Measurements from ENCODE around the gene DAAM2.

The DAAM2 gene

DNA sequence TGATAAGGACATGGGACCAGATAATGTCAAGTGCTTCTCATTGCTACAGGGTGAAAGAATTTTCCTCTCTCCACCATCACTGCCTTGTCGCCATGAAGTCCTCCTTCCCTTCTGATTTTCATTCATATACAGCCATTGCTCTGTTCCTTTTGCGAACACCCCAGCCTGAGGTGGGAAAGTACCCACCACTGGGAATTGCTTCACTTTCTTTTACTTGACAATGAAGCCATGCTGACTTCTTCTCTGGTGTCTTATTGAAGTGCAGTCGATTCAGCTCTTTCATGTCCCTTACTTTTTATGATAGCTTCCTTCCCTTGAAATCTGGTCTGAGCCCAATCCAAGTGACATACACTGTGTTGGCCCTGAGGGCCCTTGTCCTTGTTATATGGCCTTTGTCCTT is 16.2 kb downstream of the DAAM2 start:
- peaks cover 66% of the 10 kb centered on the region for H3K4me1 Mint-ChIP-seq
- TF ChIP-seq, protein P1, sequence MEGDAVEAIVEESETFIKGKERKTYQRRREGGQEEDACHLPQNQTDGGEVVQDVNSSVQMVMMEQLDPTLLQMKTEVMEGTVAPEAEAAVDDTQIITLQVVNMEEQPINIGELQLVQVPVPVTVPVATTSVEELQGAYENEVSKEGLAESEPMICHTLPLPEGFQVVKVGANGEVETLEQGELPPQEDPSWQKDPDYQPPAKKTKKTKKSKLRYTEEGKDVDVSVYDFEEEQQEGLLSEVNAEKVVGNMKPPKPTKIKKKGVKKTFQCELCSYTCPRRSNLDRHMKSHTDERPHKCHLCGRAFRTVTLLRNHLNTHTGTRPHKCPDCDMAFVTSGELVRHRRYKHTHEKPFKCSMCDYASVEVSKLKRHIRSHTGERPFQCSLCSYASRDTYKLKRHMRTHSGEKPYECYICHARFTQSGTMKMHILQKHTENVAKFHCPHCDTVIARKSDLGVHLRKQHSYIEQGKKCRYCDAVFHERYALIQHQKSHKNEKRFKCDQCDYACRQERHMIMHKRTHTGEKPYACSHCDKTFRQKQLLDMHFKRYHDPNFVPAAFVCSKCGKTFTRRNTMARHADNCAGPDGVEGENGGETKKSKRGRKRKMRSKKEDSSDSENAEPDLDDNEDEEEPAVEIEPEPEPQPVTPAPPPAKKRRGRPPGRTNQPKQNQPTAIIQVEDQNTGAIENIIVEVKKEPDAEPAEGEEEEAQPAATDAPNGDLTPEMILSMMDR (IDR thresholded peaks at IDR 0.05; ENCODE audit: unreplicated experiment in 3 of 3) = no peak
- no peaks in the 10 kb centered on the region for H3K9me3 Mint-ChIP-seq

DNA sequence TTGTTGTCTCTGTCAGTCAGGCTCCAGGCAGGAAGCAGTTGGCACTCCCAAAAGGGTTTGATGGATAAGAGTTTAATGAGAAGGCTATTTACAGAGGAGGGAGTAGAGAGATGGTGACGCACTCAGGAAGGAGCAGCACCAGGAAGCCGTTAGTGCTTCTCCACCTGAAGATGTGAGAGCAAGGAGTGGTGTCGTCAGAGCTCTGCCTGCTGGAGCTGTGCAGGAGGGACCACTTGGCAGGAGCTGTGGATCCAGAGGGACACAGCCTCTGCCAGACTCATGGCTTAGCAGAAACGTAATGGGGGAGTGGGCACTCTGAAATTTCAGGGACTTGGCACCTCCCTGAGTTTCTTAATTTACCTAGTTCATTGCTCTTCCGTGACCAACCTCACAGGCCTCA is 16.8 kb downstream of the DAAM2 start:
- TF ChIP-seq, protein P1 (IDR thresholded peaks at IDR 0.05; ENCODE audit: unreplicated experiment in 3 of 3) = no peak
- Mint-ChIP-seq H3K9me3 (no peaks in the 10 kb centered on the region), H3K36me3 (ENCODE audit: low read depth) (no peaks in the 10 kb centered on the region), H3K4me3 (no peak overlapping the region), H3K27ac (peak overlapping the region in 2 of 3 experiments; percentile 4 to 17), H3K27me3 (ENCODE audit: low read depth) (peaks cover 3% of the 10 kb centered on the region), H3K4me1 (peaks cover 70% of the 10 kb centered on the region)

More for the DNA sequence above, 16.2 kb downstream of the DAAM2 start:
- Mint-ChIP-seq H3K27ac (peak overlapping the region in 1 of 3 experiments; percentile 4), H3K4me3 (no peak overlapping the region), H3K27me3 (ENCODE audit: low read depth) (peaks cover 3% of the 10 kb centered on the region), H3K36me3 (ENCODE audit: low read depth) (no peaks in the 10 kb centered on the region)

DNA sequence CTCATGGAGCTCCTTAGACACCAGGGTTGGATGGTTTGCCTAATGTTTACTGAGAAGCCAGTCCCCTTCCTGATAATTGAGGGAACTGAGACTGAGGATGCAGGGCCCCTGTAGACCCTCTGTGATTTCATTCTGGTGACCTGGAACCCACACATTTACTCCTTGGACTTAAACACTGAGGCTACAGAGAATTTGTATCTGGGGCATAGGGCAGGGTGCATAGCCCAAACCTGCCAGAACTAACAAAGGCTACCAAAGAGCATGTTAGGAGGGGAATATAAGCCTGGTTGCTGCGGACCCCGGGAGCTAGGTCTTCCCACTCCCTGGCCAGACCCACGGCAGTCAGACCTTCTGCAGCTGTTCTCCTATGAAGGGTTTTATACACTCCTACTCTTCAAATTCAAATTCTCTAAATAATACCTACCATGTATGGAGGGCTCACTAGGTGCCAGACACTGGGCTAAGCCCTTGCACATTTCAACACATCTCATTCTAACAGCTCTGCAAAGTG is 19.7 kb downstream of the DAAM2 start:
- Mint-ChIP-seq H3K9me3 (no peaks in the 10 kb centered on the region), H3K27me3 (ENCODE audit: low read depth) (peaks cover 3% of the 10 kb centered on the region), H3K36me3 (ENCODE audit: low read depth) (peaks cover 4% of the 10 kb centered on the region), H3K27ac (peak overlapping the region; percentile 47 to 64 (median 62)), H3K4me3 (no peak overlapping the region), H3K4me1 (peaks cover 58% of the 10 kb centered on the region)
- TF ChIP-seq, protein P1 (IDR thresholded peaks at IDR 0.05; ENCODE audit: unreplicated experiment in 3 of 3) = no peak

DNA sequence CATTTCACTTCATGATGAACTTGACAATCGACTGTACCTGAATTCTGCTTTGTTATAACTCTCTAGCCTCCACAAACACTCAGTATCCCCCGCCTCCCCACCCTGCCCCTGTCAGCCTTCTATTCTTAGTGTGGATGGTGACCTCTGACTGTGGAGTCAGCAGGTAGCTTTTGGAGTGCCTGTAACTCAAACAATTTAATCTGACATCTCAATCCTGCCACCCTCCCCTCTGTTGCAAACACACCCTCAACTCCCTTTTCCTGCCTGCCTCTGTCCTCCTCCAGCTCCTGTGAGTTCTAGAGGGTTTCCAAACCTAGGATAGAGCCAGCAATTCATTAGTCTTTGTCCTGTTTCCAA is 20.3 kb downstream of the DAAM2 start:
- Mint-ChIP-seq H3K4me3 (peak overlapping the region in 2 of 3 experiments; percentile 2), H3K36me3 (ENCODE audit: low read depth) (peaks cover 4% of the 10 kb centered on the region), H3K27me3 (ENCODE audit: low read depth) (peaks cover 3% of the 10 kb centered on the region), H3K9me3 (no peaks in the 10 kb centered on the region), H3K27ac (peak overlapping the region; percentile 21 to 81 (median 27)), H3K4me1 (peaks cover 57% of the 10 kb centered on the region)
- TF ChIP-seq, protein P1 (IDR thresholded peaks at IDR 0.05; ENCODE audit: unreplicated experiment in 3 of 3) = no peak

DNA sequence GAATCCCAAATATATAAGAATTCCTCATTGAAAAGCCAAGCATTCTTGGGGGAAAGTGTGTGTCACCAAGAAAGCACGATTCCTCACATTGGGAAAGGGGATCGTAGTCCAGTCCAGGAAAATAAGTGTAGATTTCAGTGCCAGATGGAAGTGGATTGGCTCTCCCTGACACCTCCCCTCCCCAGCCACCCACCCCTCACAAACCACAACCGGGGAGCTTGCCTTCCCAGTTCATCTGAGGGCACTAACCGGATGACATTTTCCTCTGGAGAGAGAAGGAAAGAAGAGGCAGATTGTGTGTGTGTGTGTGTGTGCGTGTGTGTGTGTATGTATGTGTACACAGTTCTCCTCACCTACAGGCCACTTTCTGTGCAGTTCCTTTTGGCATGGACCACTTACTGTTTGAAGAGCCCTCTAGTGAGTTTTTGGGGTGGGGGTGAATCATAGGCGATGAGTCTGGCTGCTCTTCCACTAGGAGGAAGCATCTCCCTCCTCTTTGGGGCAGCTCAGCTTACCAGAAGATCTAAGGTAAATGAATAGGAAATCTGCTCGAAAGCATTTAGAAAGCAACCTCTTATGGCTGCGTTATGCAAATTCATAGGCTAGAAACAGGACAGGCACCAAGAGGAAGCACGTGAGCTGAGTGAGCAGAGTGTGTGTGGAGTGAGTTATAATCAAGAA is 20.8 kb downstream of the DAAM2 start:
- Mint-ChIP-seq H3K4me3 (peak overlapping the region in 2 of 3 experiments; percentile 2), H3K27ac (peak overlapping the region; percentile 21 to 81 (median 27)), H3K9me3 (no peaks in the 10 kb centered on the region), H3K4me1 (peaks cover 57% of the 10 kb centered on the region), H3K27me3 (ENCODE audit: low read depth) (peaks cover 3% of the 10 kb centered on the region), H3K36me3 (ENCODE audit: low read depth) (peaks cover 4% of the 10 kb centered on the region)
- TF ChIP-seq, protein P1 (IDR thresholded peaks at IDR 0.05; ENCODE audit: unreplicated experiment in 3 of 3) = no peak

DNA sequence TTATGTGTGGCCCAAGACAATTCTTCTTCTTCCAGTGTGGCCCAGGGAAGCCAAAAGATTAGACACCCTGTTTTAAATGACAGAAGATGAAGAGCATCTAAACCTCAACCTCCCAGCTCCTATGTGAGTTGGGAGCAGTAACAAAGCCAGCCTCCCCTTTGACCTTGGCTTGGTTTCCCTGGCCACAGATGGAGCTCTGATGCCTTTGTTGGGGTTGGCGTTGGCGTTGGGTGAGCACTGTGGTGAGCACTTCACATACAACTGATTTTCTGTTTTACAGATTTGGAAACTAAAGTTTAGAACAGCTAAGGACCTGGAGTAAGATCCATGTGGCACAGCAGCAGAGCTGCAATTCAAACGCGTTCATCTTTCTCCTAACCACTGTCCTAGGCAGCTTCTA is 22.1 kb downstream of the DAAM2 start:
- H3K36me3 Mint-ChIP-seq (ENCODE audit: low read depth) = peaks cover 4% of the 10 kb centered on the region
- TF ChIP-seq, protein P1 (IDR thresholded peaks at IDR 0.05; ENCODE audit: unreplicated experiment in 3 of 3) = no peak
- peak overlapping the region in 2 of 3 experiments; percentile 21 to 81 for H3K27ac Mint-ChIP-seq
- peaks cover 54% of the 10 kb centered on the region for H3K4me1 Mint-ChIP-seq
- no peaks in the 10 kb centered on the region for H3K27me3 Mint-ChIP-seq (ENCODE audit: low read depth)
- no peak overlapping the region for H3K4me3 Mint-ChIP-seq
- H3K9me3 Mint-ChIP-seq = no peaks in the 10 kb centered on the region

Measured in nephron (organoid).